ENCODE measurements around the gene UTP14A. TPM values are rescaled to one million over a fixed set of nuclear protein-coding genes. Genes with fewer than 3 reads are reported as not detected.
"Not testable (repeated sequence)": the region's sequence is repeated elsewhere in the genome, so short reads cannot be mapped to it uniquely, and the experiment has no call there.

Gene UTP14A
- polyA plus RNA-seq (ENCODE audit: insufficient read length), result 24.8 TPM

- peak; percentile 87 for DNase-seq (ENCODE audit: low read depth)
Observed at GRCh38 chrX:129905787-129906580, at the start of gene UTP14A. Gene UTP14A, plus strand, starts transcription at chrX:129906164. Its CDS starts 47 bp downstream, at chrX:129906211.

GRCh38 chrX:129859134-129859533, 46.8 kb upstream of the UTP14A start:
- not testable (repeated sequence) for DNase-seq (ENCODE audit: low read depth)

- DNase-seq (ENCODE audit: low read depth), result not testable (repeated sequence)
Observed at GRCh38 chrX:129866321-129866720, 39.6 kb upstream of the UTP14A start.

- DNase-seq (ENCODE audit: low read depth), result no peak
Observed at GRCh38 chrX:129872524-129872923, 33.4 kb upstream of the UTP14A start.

GRCh38 chrX:129875669-129876068, 30.3 kb upstream of the UTP14A start:
- DNase-seq (ENCODE audit: low read depth), result no peak

GRCh38 chrX:129876771-129877305, 29.1 kb upstream of the UTP14A start:
- no peak for DNase-seq (ENCODE audit: low read depth)

- no peak for DNase-seq (ENCODE audit: low read depth)
Observed at GRCh38 chrX:129877401-129877800, 28.6 kb upstream of the UTP14A start.

- no peak for DNase-seq (ENCODE audit: low read depth)
Observed at GRCh38 chrX:129900054-129900453, 5.9 kb upstream of the UTP14A start.

- DNase-seq (ENCODE audit: low read depth), result no peak
Observed at GRCh38 chrX:129908636-129909035, 2.7 kb downstream of the UTP14A start.

GRCh38 chrX:129925305-129926092, 19.5 kb downstream of the UTP14A start:
- DNase-seq (ENCODE audit: low read depth), result peak; percentile 49

GRCh38 chrX:129930941-129931410, 25.0 kb downstream of the UTP14A start:
- DNase-seq (ENCODE audit: low read depth), result no peak

GRCh38 chrX:129931411-129932015, 25.5 kb downstream of the UTP14A start:
- DNase-seq (ENCODE audit: low read depth), result no peak

- DNase-seq (ENCODE audit: low read depth), result no peak
Observed at GRCh38 chrX:129932016-129932820, 26.3 kb downstream of the UTP14A start.

- no peak for DNase-seq (ENCODE audit: low read depth)
Observed at GRCh38 chrX:129932821-129933321, 26.9 kb downstream of the UTP14A start.

GRCh38 chrX:129933700-129934099, 27.7 kb downstream of the UTP14A start:
- no peak for DNase-seq (ENCODE audit: low read depth)

GRCh38 chrX:129934461-129934860, 28.5 kb downstream of the UTP14A start:
- no peak for DNase-seq (ENCODE audit: low read depth)

- no peak for DNase-seq (ENCODE audit: low read depth)
Observed at GRCh38 chrX:129934952-129935351, 29.0 kb downstream of the UTP14A start.

- no peak for DNase-seq (ENCODE audit: low read depth)
Observed at GRCh38 chrX:129938081-129938480, 32.1 kb downstream of the UTP14A start.

GRCh38 chrX:129939986-129940385, 34.0 kb downstream of the UTP14A start:
- DNase-seq (ENCODE audit: low read depth), result no peak

GRCh38 chrX:129940721-129941120, 34.8 kb downstream of the UTP14A start:
- DNase-seq (ENCODE audit: low read depth), result no peak

GRCh38 chrX:129945131-129945530, 39.2 kb downstream of the UTP14A start:
- DNase-seq (ENCODE audit: low read depth), result no peak
